Thoracic aorta (tissue), 2 donors: ENCODE measurements around the gene MCCC1. TPM values are rescaled to one million over a fixed set of nuclear protein-coding genes. Genes with fewer than 3 reads are reported as not detected.

Experiments used
- ATAC-seq: fragments of 150-250 bp; one replicate; pipeline ENCODE4 v1.8.0; 2017; ENCODE audit warnings: low read depth; ENCODE audit not compliant: insufficient number of reproducible peaks, low FRiP score
- DNase-seq: peaks from one replicate; pipeline ENCODE4 v3.0.0-alpha.2; 2020; ENCODE audit warnings: low spot score
- H3K27ac ChIP-seq, 2 donors: fragments of 200-600 bp; sonication (generic); 1 replicate in 1 of 2; 2 replicates in 1 of 2; pipeline ENCODE4 v1.5.1; 2016; ENCODE audit warnings: mild to moderate bottlenecking in 2 of 2, moderate library complexity in 2 of 2
- H3K27me3 ChIP-seq: fragments of 200-600 bp; sonication (generic); replicated peaks from 2 replicates; pipeline ENCODE4 v1.6.0; 2016; ENCODE audit warnings: mild to moderate bottlenecking; ENCODE audit not compliant: insufficient read depth
- H3K36me3 ChIP-seq: fragments of 200-600 bp; sonication (generic); one replicate; pipeline ENCODE4 v1.5.1; 2016
- H3K4me1 ChIP-seq, 2 donors: fragments of 200-600 bp; sonication (generic); 1 replicate in 1 of 2; 2 replicates in 1 of 2; pipeline versions ENCODE4 v1.5.1 to v1.6.0; 2016; ENCODE audit warnings: low read depth in 2 of 2, mild to moderate bottlenecking in 1 of 2; ENCODE audit not compliant: control insufficient read depth in 1 of 2
- H3K4me3 ChIP-seq: fragments of 200-600 bp; sonication (generic); 2 replicates; pipeline ENCODE4 v1.5.1; 2016; ENCODE audit warnings: mild to moderate bottlenecking
- H3K9me3 ChIP-seq: fragments of 200-600 bp; sonication (generic); 2 replicates; pipeline ENCODE4 v1.5.1; 2016
- CTCF ChIP-seq: fragments of 200-600 bp; sonication (generic); IDR thresholded peaks from one replicate; pipeline ENCODE4 v1.5.1; 2019; ENCODE audit warnings: antibody characterized with exemption
- total RNA-seq, 2 donors: library from RNA; depleted of rRNA; stranded (reverse); fragments of >200 nt; gene quantifications; one replicate each; pipeline versions ENCODE4 v1.1.0 to v1.2.3, GENCODE V29; 2016

MCCC1 gene
- total RNA-seq, 2 donors from 2014 or later = 23.4 to 28.5 TPM

- no peak for DNase-seq
- H3K27me3 ChIP-seq = no peaks in the 10 kb centered on the region
- no peak overlapping the region for H3K27ac ChIP-seq
- H3K36me3 ChIP-seq = no peaks in the 10 kb centered on the region
- H3K4me1 ChIP-seq = peaks cover 0 to 11% of the 10 kb centered on the region in 2 donors
- H3K4me3 ChIP-seq = no peak overlapping the region
- no peak for TF ChIP-seq CTCF
- H3K9me3 ChIP-seq = no peaks in the 10 kb centered on the region
- no peak for ATAC-seq
These were observed 24.6 kb upstream of the MCCC1 start for GRCh38 chr3:183123891-183124290.

- Histone ChIP-seq H3K9me3 (no peaks in the 10 kb centered on the region), H3K4me3 (no peak overlapping the region), H3K4me1 (peaks cover 0 to 11% of the 10 kb centered on the region in 2 donors), H3K27me3 (no peaks in the 10 kb centered on the region), H3K36me3 (no peaks in the 10 kb centered on the region), H3K27ac (peak overlapping the region in 1 of 2 donors; percentile 2)
- ATAC-seq (peak; percentile 89), DNase-seq (no peak)
- TF ChIP-seq CTCF = peak; percentile 78
These were observed 23.1 kb upstream of the MCCC1 start for GRCh38 chr3:183122257-183122932.

- no peak for ATAC-seq
- Histone ChIP-seq H3K4me3 (no peak overlapping the region), H3K27ac (no peak overlapping the region), H3K4me1 (peaks cover 0 to 16% of the 10 kb centered on the region in 2 donors), H3K9me3 (no peaks in the 10 kb centered on the region), H3K27me3 (no peaks in the 10 kb centered on the region), H3K36me3 (no peaks in the 10 kb centered on the region)
- no peak for DNase-seq
- no peak for TF ChIP-seq CTCF
These were observed 21.4 kb upstream of the MCCC1 start for GRCh38 chr3:183120538-183121215.

- no peak for TF ChIP-seq CTCF
- no peak for ATAC-seq
- no peak overlapping the region for H3K27ac ChIP-seq
- H3K27me3 ChIP-seq = no peaks in the 10 kb centered on the region
- H3K36me3 ChIP-seq = no peaks in the 10 kb centered on the region
- H3K9me3 ChIP-seq = no peaks in the 10 kb centered on the region
- H3K4me1 ChIP-seq = peaks cover 0 to 10% of the 10 kb centered on the region in 2 donors
- no peak overlapping the region for H3K4me3 ChIP-seq
- no peak for DNase-seq
These were observed 17.8 kb upstream of the MCCC1 start for GRCh38 chr3:183117056-183117455.

GRCh38 chr3:183116025-183116614 lies 16.8 kb upstream of the MCCC1 start:
- Histone ChIP-seq H3K4me1 (peaks cover 0 to 5% of the 10 kb centered on the region in 2 donors), H3K4me3 (peak overlapping the region; percentile 31), H3K9me3 (no peaks in the 10 kb centered on the region), H3K27me3 (no peaks in the 10 kb centered on the region), H3K36me3 (no peaks in the 10 kb centered on the region), H3K27ac (no peak overlapping the region)
- ATAC-seq (no peak), DNase-seq (no peak)
- no peak for TF ChIP-seq CTCF
